BE2C (cell line): ENCODE results near the gene MIER2.

Experiments
- DNase-seq: peaks from one replicate; pipeline ENCODE4 v3.0.0-alpha.2; 2020
- H3K27me3 ChIP-seq: fragments of 250-450 bp; sonication (Bioruptor Pico); 2 replicates; pipeline ENCODE4 v1.5.1; 2020; ENCODE audit warnings: mild to moderate bottlenecking
- H3K36me3 ChIP-seq: fragments of 250-450 bp; sonication (Bioruptor Pico); 2 replicates; pipeline ENCODE4 v1.5.1; 2020; ENCODE audit warnings: mild to moderate bottlenecking
- H3K4me1 ChIP-seq: fragments of 250-450 bp; sonication (Bioruptor Pico); 2 replicates; pipeline ENCODE4 v1.5.1; 2020
- H3K4me3 ChIP-seq: 2 replicates; pipeline ENCODE4 v1.5.1; 2011; ENCODE audit warnings: low read depth, low read length
- H3K9me3 ChIP-seq: fragments of 250-450 bp; sonication (Bioruptor Pico); 2 replicates; pipeline ENCODE4 v1.5.1; 2020
- CTCF ChIP-seq: IDR thresholded peaks from 2 replicates; pipeline ENCODE4 v1.5.1; 2012; ENCODE audit warnings: mild to moderate bottlenecking, low read depth, low read length

The MIER2 gene

GRCh38 chr19:290372-291005, 54.1 kb downstream of the MIER2 start:
- TF ChIP-seq CTCF, result no peak
- no peaks in the 10 kb centered on the region for H3K9me3 ChIP-seq
- no peaks in the 10 kb centered on the region for H3K36me3 ChIP-seq
- H3K27me3 ChIP-seq, result peaks cover 22% of the 10 kb centered on the region
- DNase-seq, result no peak
- H3K4me1 ChIP-seq, result no peaks in the 10 kb centered on the region
- no peak overlapping the region for H3K4me3 ChIP-seq

DNA sequence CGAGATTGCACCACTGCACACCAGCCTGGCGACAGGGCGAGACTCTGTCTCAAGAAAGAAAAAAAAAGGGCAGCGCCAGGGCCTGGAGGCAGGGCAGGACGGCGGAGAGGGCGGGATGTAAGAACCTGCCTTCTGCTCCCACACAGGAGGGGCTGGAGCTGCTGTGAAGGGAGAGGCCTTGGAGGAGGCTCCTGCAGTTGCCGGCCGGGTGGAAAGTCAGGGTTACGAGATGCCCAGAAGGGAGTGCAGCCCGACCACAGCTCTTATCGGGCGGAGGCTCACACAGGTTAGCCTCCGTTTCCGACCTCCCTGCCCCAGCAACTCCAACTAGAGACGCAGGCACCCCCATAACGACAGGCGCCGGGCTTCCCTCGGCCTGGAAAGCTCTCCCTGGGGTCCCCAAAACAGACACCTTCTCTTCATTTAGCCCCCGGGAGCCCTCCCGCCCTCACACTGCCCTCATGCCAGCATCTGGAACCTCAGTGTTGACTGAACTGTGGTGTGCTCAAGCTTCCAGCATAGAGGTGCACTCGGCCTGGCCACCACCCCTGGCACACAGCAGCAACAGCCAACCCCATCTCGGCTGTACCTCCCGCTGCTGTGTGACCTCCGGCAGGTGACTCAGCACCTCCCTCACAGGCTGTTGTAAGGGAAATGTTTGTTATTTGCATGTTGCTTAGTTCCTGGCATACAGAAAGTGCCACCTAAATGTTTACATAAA, 54.8 kb downstream of the MIER2 start:
- Histone ChIP-seq H3K9me3 (no peaks in the 10 kb centered on the region), H3K4me1 (no peaks in the 10 kb centered on the region), H3K4me3 (no peak overlapping the region), H3K36me3 (no peaks in the 10 kb centered on the region), H3K27me3 (peaks cover 22% of the 10 kb centered on the region)
- no peak for DNase-seq
- TF ChIP-seq CTCF, result no peak

DNA sequence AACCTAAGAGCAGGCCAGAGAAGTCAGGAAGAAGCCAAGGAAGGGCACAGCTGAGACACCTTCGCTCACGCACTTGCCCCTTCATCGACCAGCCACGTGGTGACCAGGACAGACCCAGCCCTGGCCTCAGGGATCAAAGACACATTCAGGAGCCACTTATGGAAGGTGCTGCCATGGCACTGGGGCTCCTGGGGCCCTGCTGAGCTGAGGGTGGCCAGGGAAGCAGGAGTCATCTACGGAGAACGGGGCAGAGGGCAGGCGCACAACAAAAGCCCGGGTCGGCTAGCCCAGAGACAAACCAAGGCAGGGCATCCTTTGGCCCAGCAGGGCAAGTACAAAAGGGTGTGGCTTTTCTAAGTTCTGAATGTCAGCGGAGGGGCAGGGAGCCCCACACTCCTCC, 55.7 kb downstream of the MIER2 start:
- peaks cover 21% of the 10 kb centered on the region for H3K27me3 ChIP-seq
- no peaks in the 10 kb centered on the region for H3K36me3 ChIP-seq
- TF ChIP-seq CTCF, result no peak
- H3K9me3 ChIP-seq, result no peaks in the 10 kb centered on the region
- H3K4me3 ChIP-seq, result no peak overlapping the region
- DNase-seq, result no peak
- no peaks in the 10 kb centered on the region for H3K4me1 ChIP-seq

DNA sequence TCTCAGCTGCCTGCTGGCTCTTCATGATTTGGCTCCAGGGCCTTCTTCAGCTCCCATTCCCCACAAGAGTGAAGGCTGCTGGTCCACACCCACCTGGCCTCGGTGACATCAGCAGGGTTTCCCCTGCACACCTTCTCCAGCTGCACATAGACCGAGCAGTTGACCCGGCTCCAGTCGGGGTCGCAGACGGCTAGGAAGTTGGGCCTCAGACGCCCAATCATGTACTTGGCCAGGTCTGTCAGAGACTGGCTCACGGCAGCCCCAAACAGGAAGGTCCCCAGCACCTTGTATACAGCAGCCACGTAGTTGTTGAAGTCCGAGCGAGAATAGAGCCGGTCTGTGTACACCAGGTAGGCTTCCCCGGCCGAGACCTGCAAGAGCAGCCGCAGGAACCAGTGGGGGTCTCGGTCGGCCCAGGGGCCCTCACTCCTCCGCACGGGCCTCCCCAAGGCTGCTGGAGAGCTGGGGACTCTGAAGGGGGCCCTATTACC, 57.2 kb downstream of the MIER2 start:
- Histone ChIP-seq H3K4me1 (no peaks in the 10 kb centered on the region), H3K36me3 (no peaks in the 10 kb centered on the region), H3K9me3 (no peaks in the 10 kb centered on the region), H3K4me3 (no peak overlapping the region), H3K27me3 (peaks cover 9% of the 10 kb centered on the region)
- no peak for DNase-seq
- TF ChIP-seq CTCF, result no peak

GRCh38 chr19:283395-283794, 61.2 kb downstream of the MIER2 start:
- Histone ChIP-seq H3K4me3 (no peak overlapping the region), H3K4me1 (no peaks in the 10 kb centered on the region), H3K36me3 (no peaks in the 10 kb centered on the region), H3K9me3 (no peaks in the 10 kb centered on the region), H3K27me3 (no peaks in the 10 kb centered on the region)
- DNase-seq, result no peak
- no peak for TF ChIP-seq CTCF

DNA sequence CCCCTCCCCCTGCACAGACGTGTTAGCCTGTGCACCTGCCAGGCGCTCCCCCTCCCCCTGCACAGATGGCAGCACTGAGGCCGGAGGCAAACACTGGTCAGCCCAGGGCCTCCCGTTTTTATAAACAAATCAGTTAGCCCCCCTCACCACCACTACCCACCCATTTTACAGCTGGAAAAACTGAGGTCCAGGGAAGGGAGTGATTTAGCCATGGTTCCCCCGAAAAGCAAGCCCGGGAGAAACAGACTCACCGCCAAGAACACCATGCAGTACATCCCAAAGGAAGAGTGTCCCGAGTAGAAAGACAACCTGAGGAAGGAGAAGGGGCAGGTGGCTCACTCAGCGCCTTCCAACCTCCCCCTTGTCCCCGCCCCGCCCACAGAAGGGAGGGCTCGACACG, 62.1 kb downstream of the MIER2 start:
- Histone ChIP-seq H3K27me3 (peaks cover 6% of the 10 kb centered on the region), H3K36me3 (no peaks in the 10 kb centered on the region), H3K9me3 (no peaks in the 10 kb centered on the region), H3K4me3 (no peak overlapping the region), H3K4me1 (no peaks in the 10 kb centered on the region)
- TF ChIP-seq CTCF, result no peak
- DNase-seq, result no peak
